Endothelial cell (in vitro differentiated cells): ENCODE results near the gene PIP5KL1. TPM values are rescaled to one million over a fixed set of nuclear protein-coding genes. Genes with fewer than 3 reads are reported as not detected.

ENCODE experiments used
- DNase-seq: peaks from one replicate; pipeline ENCODE4 v3.0.0; 2021; ENCODE audit warnings: low spot score
- H3K27ac Mint-ChIP-seq: one replicate; pipeline ENCODE4 v1.8.0; 2021; ENCODE audit warnings: mixed read lengths, inconsistent platforms; ENCODE audit not compliant: unreplicated experiment
- H3K27me3 Mint-ChIP-seq: one replicate; pipeline ENCODE4 v1.8.0; 2021; ENCODE audit warnings: mild to moderate bottlenecking, moderate library complexity, mixed read lengths, inconsistent platforms; ENCODE audit not compliant: unreplicated experiment
- H3K36me3 Mint-ChIP-seq: one replicate; pipeline ENCODE4 v1.8.0; 2021; ENCODE audit warnings: mild to moderate bottlenecking, low read depth, mixed read lengths, inconsistent platforms; ENCODE audit not compliant: unreplicated experiment
- H3K4me1 Mint-ChIP-seq: one replicate; pipeline ENCODE4 v1.8.0; 2021; ENCODE audit warnings: mild to moderate bottlenecking, mixed read lengths, inconsistent platforms; ENCODE audit not compliant: unreplicated experiment
- H3K4me3 Mint-ChIP-seq: one replicate; pipeline ENCODE4 v1.8.0; 2021; ENCODE audit warnings: mild to moderate bottlenecking, mixed read lengths, inconsistent platforms; ENCODE audit not compliant: unreplicated experiment
- H3K9me3 Mint-ChIP-seq: one replicate; pipeline ENCODE4 v1.8.0; 2021; ENCODE audit warnings: mixed read lengths, inconsistent platforms; ENCODE audit not compliant: unreplicated experiment
- CTCF ChIP-seq: fragments of 200-600 bp; sonication (generic); IDR thresholded peaks from one replicate; pipeline ENCODE4 v1.5.0; 2021; ENCODE audit warnings: antibody characterized with exemption; ENCODE audit not compliant: unreplicated experiment
- total RNA-seq: library from RNA; stranded (reverse); fragmentation: NEBNext Ultra II Directional; extraction: Animal tissue kit (Norgen Biotek cat#: 25700); gene quantifications from one replicate; pipeline ENCODE4 v1.2.1, GENCODE V29; 2021; ENCODE audit not compliant: unreplicated experiment

The PIP5KL1 gene
- total RNA-seq, 1 donor from 2014 or later = 2.4 TPM

GRCh38 chr9:127871531-127871930 is 59.0 kb downstream of the PIP5KL1 start:
- Mint-ChIP-seq H3K27me3 (peaks cover 9% of the 10 kb centered on the region), H3K36me3 (peaks cover 12% of the 10 kb centered on the region), H3K4me3 (peak overlapping the region; percentile 74), H3K4me1 (peaks cover 25% of the 10 kb centered on the region), H3K9me3 (no peaks in the 10 kb centered on the region), H3K27ac (no peak overlapping the region)
- DNase-seq = no peak
- TF ChIP-seq CTCF = no peak

DNA sequence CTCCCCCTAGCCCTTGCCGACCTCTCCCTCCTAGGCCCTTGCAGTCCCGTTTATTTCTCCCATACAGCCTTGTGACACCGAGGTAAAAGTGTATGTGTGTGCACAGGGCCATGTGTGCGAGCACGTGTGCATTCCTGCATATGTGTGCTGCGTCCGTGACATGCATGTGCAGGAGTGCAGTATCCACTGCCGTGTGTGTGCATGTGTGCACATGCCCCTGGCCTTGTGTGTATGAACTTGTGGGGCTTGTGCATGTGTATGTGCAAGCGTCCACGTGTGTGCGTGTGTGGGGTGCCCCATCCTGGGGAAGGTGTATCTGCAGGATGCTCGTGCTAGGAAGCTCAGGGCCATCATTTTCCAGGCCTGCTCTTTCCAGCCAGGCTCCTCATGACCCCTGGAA is 59.7 kb downstream of the PIP5KL1 start:
- no peak for TF ChIP-seq CTCF
- Mint-ChIP-seq H3K27ac (no peak overlapping the region), H3K4me1 (peaks cover 29% of the 10 kb centered on the region), H3K36me3 (peaks cover 12% of the 10 kb centered on the region), H3K9me3 (no peaks in the 10 kb centered on the region), H3K4me3 (peak overlapping the region; percentile 59), H3K27me3 (peaks cover 12% of the 10 kb centered on the region)
- no peak for DNase-seq

Other genes starting within 250 kb of the PIP5KL1 start
- 0.85 TPM for gene CFAP157, start 223.8 kb downstream of the PIP5KL1 start, total RNA-seq
- gene PTRH1, start 215.1 kb downstream of the PIP5KL1 start, total RNA-seq = 15.3 TPM
- 0.08 TPM for gene TTC16, start 214.7 kb downstream of the PIP5KL1 start, total RNA-seq
- gene TOR2A, start 195.5 kb downstream of the PIP5KL1 start, total RNA-seq = 29.1 TPM
- gene SH2D3C, start 152.1 kb downstream of the PIP5KL1 start, total RNA-seq = 137 TPM
- gene CDK9, start 144.7 kb downstream of the PIP5KL1 start, total RNA-seq = 188 TPM
- 51.3 TPM for gene FPGS, start 127.9 kb downstream of the PIP5KL1 start, total RNA-seq
- 113 TPM for gene ENG, start 76.1 kb downstream of the PIP5KL1 start, total RNA-seq
- gene AK1, start 53.1 kb downstream of the PIP5KL1 start, total RNA-seq = 63.3 TPM
- gene ST6GALNAC6, start 31.2 kb downstream of the PIP5KL1 start, total RNA-seq = 80.0 TPM
- gene ST6GALNAC4, start 13.7 kb downstream of the PIP5KL1 start, total RNA-seq = 25.0 TPM
- 31.5 TPM for gene DPM2, start 7.1 kb upstream of the PIP5KL1 start, total RNA-seq
- 27.3 TPM for gene EEIG1, start 50.2 kb upstream of the PIP5KL1 start, total RNA-seq
- 9.9 TPM for gene NAIF1, start 136.5 kb upstream of the PIP5KL1 start, total RNA-seq
- 8.5 TPM for gene SLC25A25, start 137.5 kb upstream of the PIP5KL1 start, total RNA-seq
- 39.8 TPM for gene PTGES2, start 197.0 kb upstream of the PIP5KL1 start, total RNA-seq
- not detected for gene LCN2, start 218.7 kb upstream of the PIP5KL1 start, total RNA-seq
- 62.1 TPM for gene BBLN, start 229.5 kb upstream of the PIP5KL1 start, total RNA-seq